Adrenal gland (tissue), 5 donors: ENCODE data around the gene SERPINA3.

Source experiments
- CTCF ChIP-seq, 6 experiments: fragments of 450-650 bp in 4 of 6; fragments of 200-600 bp in 2 of 6; sonication (generic) in 1 of 6; IDR thresholded peaks; 1 replicate in 5 of 6; 2 replicates in 1 of 6; pipeline versions ENCODE4 v1.5.1 to v1.8.0; 2016 to 2021; ENCODE audit warnings: antibody characterized with exemption in 6 of 6, mild to moderate bottlenecking in 2 of 6, moderate library complexity in 1 of 6
- POLR2A ChIP-seq, 2 donors: fragments of 450-650 bp; IDR thresholded peaks; one replicate each; pipeline ENCODE4 v1.6.1; 2017; ENCODE audit warnings: antibody characterized with exemption in 2 of 2, mild to moderate bottlenecking in 2 of 2, moderate library complexity in 1 of 2
- donor health status: DM: no; HTN: no; CAD: no.

- no peak for TF ChIP-seq CTCF (IDR thresholded peaks at IDR 0.05)
- no peak for TF ChIP-seq POLR2A (IDR thresholded peaks at IDR 0.05)
Observed at GRCh38 chr14:94622653-94623421, 10.6 kb downstream of the SERPINA3 start.
